ENCODE results near the gene DNPH1. TPM values are rescaled to one million over a fixed set of nuclear protein-coding genes. Genes with fewer than 3 reads are reported as not detected.

Gene DNPH1
- total and polyA plus RNA-seq, 9 donors, result 13.6 to 120 (median 44.7) TPM

- DNase-seq, result no peak
- H3K27me3 ChIP-seq, result no peaks in the 10 kb centered on the region
- no peaks in the 10 kb centered on the region for H3K9me3 ChIP-seq
- no peaks in the 10 kb centered on the region for H3K36me3 ChIP-seq
- intact Hi-C loops (cut with DNase I), result no loop called here
- TF ChIP-seq CTCF (IDR thresholded peaks at IDR 0.05), result no peak
- TF ChIP-seq EP300 (IDR thresholded peaks at IDR 0.05), result no peak
- TF ChIP-seq POLR2A (IDR thresholded peaks at IDR 0.05), result no peak
- no peak overlapping the region for H3K27ac ChIP-seq
- 64 to 79% (median 78%) methylated on average over 2 of the region's 2 CpGs for WGBS, 3 donors
- no peak overlapping the region for H3K4me3 ChIP-seq
- no peaks in the 10 kb centered on the region for H3K4me1 ChIP-seq (ENCODE audit: insufficient read depth)
Observed at GRCh38 chr6:43239054-43239453, 9.8 kb upstream of the DNPH1 start.

DNA sequence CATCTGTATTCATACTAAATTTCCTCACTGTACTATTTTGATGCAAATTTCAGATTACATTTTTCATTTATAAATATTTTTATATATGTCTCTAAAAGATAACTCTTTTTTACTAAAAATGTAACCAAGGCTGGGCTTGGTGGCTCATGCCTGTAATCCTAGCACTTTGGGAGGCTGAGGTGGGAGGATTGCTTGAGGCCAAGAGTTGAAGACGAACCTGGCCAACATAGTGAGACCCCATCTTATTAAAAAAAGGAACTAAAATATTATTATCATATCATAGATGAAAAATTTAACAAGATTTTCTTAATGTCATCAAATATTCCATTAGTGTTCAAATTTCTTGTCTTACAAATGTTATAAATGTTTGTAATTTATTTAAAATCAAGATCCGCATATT, 6.6 kb upstream of the DNPH1 start:
- no peaks in the 10 kb centered on the region for H3K9me3 ChIP-seq
- intact Hi-C loops (cut with DNase I), result no loop called here
- H3K4me3 ChIP-seq, result no peak overlapping the region
- H3K4me1 ChIP-seq (ENCODE audit: insufficient read depth), result no peaks in the 10 kb centered on the region
- H3K27me3 ChIP-seq, result no peaks in the 10 kb centered on the region
- DNase-seq, result no peak
- TF ChIP-seq POLR2A (IDR thresholded peaks at IDR 0.05) (no peak), CTCF (IDR thresholded peaks at IDR 0.05) (no peak)
- H3K27ac ChIP-seq, result no peak overlapping the region
- 85 to 93% (median 91%) methylated on average over 2 of the region's 2 CpGs for WGBS, 3 donors
- no peaks in the 10 kb centered on the region for H3K36me3 ChIP-seq

GRCh38 chr6:43231735-43232450, 2.6 kb upstream of the DNPH1 start:
- TF ChIP-seq CTCF (IDR thresholded peaks at IDR 0.05), result no peak
- TF ChIP-seq POLR2A (IDR thresholded peaks at IDR 0.05), result no peak
- TF ChIP-seq EP300 (IDR thresholded peaks at IDR 0.05), result no peak
- 70 to 71% (median 70%) methylated on average over 3 of the region's 3 CpGs for WGBS, 3 donors
- H3K27ac ChIP-seq, result no peak overlapping the region
- no peaks in the 10 kb centered on the region for H3K9me3 ChIP-seq
- intact Hi-C loops (cut with DNase I), result no loop called here
- no peaks in the 10 kb centered on the region for H3K36me3 ChIP-seq
- no peak for DNase-seq
- no peak overlapping the region for H3K4me3 ChIP-seq
- no peaks in the 10 kb centered on the region for H3K27me3 ChIP-seq
- peaks cover 3% of the 10 kb centered on the region for H3K4me1 ChIP-seq (ENCODE audit: insufficient read depth)

- WGBS, 3 donors, result 87 to 91% (median 88%) methylated on average over 4 of the region's 4 CpGs
- DNase-seq, result no peak
Observed at GRCh38 chr6:43231053-43231452, 1.8 kb upstream of the DNPH1 start.

More at GRCh38 chr6:43231053-43231452, 1.8 kb upstream of the DNPH1 start:
- H3K4me3 ChIP-seq, result no peak overlapping the region
- no peaks in the 10 kb centered on the region for H3K27me3 ChIP-seq
- H3K4me1 ChIP-seq (ENCODE audit: insufficient read depth), result peaks cover 3% of the 10 kb centered on the region
- no peaks in the 10 kb centered on the region for H3K9me3 ChIP-seq
- intact Hi-C loops (cut with DNase I), result no loop called here
- TF ChIP-seq POLR2A (IDR thresholded peaks at IDR 0.05) (no peak), EP300 (IDR thresholded peaks at IDR 0.05) (no peak), CTCF (IDR thresholded peaks at IDR 0.05) (no peak)
- no peaks in the 10 kb centered on the region for H3K36me3 ChIP-seq
- no peak overlapping the region for H3K27ac ChIP-seq

All from ovary (tissue), 9 donors.